ENCODE data around the gene BDKRB1.
"Not testable (repeated sequence)": the region's sequence is repeated elsewhere in the genome, so short reads cannot be mapped to it uniquely, and the experiment has no call there.

BDKRB1 gene

GRCh38 chr14:96235426-96235825 lies 20.6 kb upstream of the BDKRB1 start:
- DNase-seq, result no peak

GRCh38 chr14:96237641-96238040 lies 18.4 kb upstream of the BDKRB1 start:
- DNase-seq, result no peak

- DNase-seq, result no peak
Observed at GRCh38 chr14:96238676-96239265, 17.2 kb upstream of the BDKRB1 start.

- no peak for DNase-seq
Observed at GRCh38 chr14:96239711-96240141, 16.3 kb upstream of the BDKRB1 start.

GRCh38 chr14:96240641-96241040 lies 15.4 kb upstream of the BDKRB1 start:
- DNase-seq, result no peak

GRCh38 chr14:96242126-96242525 lies 13.9 kb upstream of the BDKRB1 start:
- no peak for DNase-seq

- no peak for DNase-seq
Observed at GRCh38 chr14:96243785-96244184, 12.2 kb upstream of the BDKRB1 start.

GRCh38 chr14:96245074-96245473 lies 10.9 kb upstream of the BDKRB1 start:
- DNase-seq, result not testable (repeated sequence)

GRCh38 chr14:96245710-96246538 lies 10.1 kb upstream of the BDKRB1 start:
- no peak for DNase-seq

GRCh38 chr14:96246539-96246847 lies 9.5 kb upstream of the BDKRB1 start:
- no peak for DNase-seq

- DNase-seq, result no peak
Observed at GRCh38 chr14:96247031-96247430, 9.0 kb upstream of the BDKRB1 start.

GRCh38 chr14:96249029-96249428 lies 7.0 kb upstream of the BDKRB1 start:
- DNase-seq, result peak; percentile 88

- DNase-seq, result no peak
Observed at GRCh38 chr14:96250485-96250884, 5.5 kb upstream of the BDKRB1 start.

GRCh38 chr14:96251656-96252155 lies 4.3 kb upstream of the BDKRB1 start:
- DNase-seq, result no peak

GRCh38 chr14:96252323-96252998 lies 3.5 kb upstream of the BDKRB1 start:
- DNase-seq, result no peak

- DNase-seq, result no peak
Observed at GRCh38 chr14:96252999-96253539, 2.9 kb upstream of the BDKRB1 start.

GRCh38 chr14:96254687-96255086 lies 1.3 kb upstream of the BDKRB1 start:
- no peak for DNase-seq

GRCh38 chr14:96256407-96256806 lies 397 bp downstream of the BDKRB1 start:
- no peak for DNase-seq

GRCh38 chr14:96257056-96257455 lies 1.0 kb downstream of the BDKRB1 start:
- no peak for DNase-seq

GRCh38 chr14:96257900-96258299 lies 1.9 kb downstream of the BDKRB1 start:
- DNase-seq, result no peak

GRCh38 chr14:96260341-96260821 lies 4.4 kb downstream of the BDKRB1 start:
- DNase-seq, result no peak

- DNase-seq, result no peak
Observed at GRCh38 chr14:96261053-96261452, 5.0 kb downstream of the BDKRB1 start.

All from AML-193 (cell line).